NAMALWA (cell line): ENCODE results near the gene RABIF.
"Not testable (repeated sequence)": the region's sequence is repeated elsewhere in the genome, so short reads cannot be mapped to it uniquely, and the experiment has no call there.

Experiments
- DNase-seq: peaks from one replicate; pipeline ENCODE4 v3.0.0-alpha.2; 2015; ENCODE audit warnings: low spot score

RABIF gene

DNA sequence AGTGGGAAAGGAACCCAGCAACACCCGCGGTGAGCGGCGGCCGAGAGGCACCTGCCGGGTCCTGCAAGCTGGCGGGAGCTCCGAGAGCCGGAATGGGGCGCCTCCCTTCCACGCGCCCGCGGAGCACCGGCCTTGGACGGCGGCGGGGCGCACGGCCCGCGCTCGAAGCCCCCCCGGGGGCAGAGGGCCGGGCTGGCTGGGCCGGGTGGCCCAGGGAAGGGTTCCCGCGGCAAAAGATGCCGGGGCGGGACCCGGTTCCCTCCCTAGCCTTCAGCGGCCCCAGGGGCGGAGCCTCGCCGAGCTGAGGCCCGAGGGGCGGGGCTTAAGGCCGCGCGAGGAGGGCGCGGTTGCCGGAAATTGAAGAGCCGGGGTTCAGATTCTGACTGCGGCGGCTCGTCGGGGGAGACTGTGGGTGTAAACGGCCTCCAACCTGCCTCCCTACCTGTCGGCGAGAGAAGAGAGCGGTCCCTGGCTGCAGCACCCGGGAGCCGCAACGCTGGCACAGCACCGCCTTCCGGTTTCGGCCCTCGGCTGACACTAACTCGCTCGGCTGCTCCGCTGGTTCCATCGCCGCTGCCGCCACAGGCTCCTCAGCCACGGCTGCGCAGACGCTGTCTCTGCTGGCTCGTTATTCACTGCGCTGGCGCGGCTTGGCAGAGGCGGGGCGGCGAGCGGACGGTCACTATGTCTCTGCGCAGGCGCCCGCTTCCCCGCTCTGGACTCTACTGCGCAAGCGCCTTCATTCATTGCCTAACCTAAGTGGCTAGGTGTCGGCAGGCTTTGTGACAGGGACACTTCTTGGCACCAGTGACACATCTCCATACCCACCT, at the start of gene RABIF:
RABIF (minus strand) TSS at position 619 of the 830 bp plus-strand sequence; CDS start at position 568, 51 bp downstream.
- DNase-seq: peak; percentile 97

DNA sequence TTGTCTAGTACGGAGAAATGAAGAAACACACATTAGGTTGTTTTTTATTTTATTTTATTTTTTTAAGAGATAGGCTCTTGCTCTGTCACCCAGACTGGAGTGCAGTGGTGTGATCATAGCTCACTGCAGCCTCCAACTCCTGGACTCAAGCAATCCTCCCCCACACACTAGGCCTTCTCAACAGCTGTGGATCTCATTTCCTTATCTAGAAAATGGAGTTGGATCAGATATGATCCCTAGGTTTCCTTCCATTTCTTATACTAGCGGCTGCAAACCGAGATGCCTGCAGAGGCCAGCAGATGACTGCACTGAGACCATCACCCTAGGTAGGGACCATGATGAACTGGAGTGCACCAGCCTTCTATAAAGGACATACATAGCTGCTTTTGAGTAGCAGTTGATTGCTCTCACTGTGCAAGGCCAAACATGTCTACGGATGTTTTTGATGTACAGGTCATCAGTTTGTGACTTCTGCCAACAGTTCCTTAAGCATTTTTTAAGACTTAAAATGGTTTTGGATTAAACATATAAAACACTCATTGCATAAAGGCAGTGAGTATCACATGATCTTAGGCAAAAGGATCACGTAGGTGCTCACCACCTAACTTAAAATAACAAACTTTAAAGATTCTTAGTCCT, 49.5 kb upstream of the RABIF start:
- no peak for DNase-seq

DNA sequence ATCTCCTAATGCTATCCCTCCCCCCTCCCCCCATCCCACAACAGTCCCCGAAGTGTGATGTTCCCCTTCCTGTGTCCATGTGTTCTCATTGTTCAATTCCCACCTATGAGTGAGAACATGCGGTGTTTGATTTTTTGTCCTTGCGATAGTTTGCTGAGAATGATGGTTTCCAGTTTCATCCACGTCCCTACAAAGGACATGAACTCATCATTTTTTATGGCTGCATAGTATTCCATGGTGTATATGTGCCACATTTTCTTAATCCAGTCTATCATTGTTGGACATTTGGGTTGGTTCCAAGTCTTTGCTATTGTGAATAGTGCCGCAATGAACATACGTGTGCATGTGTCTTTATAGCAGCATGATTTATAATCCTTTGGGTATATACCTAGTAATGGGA, 47.5 kb upstream of the RABIF start:
- DNase-seq: not testable (repeated sequence)

DNA sequence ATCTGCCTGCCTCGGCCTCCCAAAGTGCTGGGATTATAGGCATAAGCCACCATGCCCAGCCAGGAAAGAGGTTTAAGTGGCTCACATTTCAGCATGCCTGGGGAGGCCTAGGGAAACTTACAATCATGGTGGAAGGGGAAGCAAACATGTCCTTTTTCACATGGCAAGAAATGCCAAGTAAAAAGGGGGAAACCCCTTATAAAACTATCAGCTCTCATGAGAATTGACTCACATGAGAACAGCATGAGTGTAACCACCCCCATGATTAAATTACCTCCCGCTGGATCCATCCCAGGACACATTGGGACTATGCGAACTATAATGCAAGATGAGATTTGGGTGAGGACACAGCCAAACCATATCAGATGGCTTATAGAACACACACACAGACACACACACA, 46.9 kb upstream of the RABIF start:
- DNase-seq: no peak

DNA sequence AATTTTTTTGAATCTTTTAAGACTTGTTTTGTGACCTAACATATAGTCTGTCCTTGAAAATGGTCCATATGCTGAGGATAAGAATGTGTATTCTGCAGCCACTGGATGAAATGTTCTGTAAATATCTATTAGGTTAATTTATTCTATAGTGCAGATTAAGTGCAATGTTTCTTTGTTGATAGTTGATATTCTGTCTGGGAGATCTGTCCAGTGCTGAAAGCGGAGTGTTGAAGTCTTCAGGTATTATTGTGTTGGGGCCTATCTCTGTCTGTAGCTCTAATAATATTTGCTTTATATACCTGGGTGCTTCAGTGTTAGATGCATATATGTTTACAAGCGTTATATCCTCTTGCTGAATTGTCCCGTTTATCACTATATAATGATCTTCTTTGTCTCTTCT, 45.8 kb upstream of the RABIF start:
- no peak for DNase-seq

DNA sequence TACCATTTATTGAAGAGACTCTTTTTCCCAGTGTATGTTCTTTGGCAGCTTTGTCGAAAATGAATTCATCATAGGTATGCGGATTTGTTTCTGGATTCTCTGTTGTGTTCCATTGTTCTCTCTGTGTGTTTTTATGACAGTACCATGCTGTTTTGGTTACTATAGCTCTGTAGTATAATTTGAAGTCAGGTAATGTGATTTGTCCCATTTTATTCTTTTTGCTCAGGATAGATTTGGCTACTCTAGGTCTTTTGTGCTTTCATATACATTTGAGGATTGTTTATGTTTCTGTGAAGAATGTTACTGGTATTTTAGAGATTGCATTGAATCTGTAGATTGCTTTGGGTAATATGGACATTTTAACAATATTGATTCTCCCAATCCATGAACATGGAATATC, 43.5 kb upstream of the RABIF start:
- no peak for DNase-seq

DNA sequence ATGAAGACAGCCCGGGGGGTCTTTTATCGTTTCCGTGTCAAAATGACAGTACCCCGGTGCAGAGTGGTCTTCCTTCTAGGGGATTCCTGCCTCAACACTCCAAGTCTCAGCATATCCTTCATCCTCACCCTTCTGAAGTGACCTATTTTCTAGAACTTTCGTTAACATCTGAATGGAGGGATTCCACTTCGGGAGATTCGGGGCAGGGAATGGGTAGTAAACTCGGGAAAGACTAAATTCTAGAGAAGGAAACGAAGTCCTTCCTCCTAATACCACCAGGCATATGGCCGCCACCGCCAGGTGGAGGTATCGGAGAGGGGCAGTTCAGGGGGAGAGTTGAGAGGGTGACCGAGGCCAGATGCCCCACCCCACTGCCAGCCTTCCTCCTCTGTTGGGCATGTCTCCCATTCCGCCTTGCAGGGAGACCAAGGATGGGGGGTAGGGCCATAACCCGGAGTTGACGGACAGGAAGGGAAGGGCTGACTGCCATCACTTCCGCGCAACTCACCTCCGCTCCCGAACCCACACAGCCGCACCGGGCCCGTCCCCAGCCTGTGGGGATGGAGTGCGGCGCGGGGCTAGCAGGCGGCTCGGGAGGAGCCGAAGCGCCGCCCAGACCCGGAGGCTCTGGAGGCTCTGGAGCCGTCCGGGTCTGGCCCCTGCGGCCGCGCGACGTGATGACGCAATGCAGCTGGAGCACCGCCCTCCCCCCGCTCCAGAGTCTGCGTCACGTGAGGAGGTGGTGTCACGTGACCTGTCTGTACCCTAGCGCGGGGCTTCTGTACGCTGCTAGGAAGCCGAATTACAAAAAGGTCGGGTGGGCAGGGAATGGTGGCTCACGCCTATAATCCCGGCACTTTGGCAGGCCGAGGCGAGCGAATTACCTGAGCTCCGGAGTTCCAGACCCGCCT, 37.9 kb upstream of the RABIF start, which contains the start of gene KLHL12:
KLHL12 (minus strand) TSS at position 654 of the 911 bp plus-strand sequence. CDS start 2,072 bp downstream, outside the sequence.
- DNase-seq: peak; percentile 96

DNA sequence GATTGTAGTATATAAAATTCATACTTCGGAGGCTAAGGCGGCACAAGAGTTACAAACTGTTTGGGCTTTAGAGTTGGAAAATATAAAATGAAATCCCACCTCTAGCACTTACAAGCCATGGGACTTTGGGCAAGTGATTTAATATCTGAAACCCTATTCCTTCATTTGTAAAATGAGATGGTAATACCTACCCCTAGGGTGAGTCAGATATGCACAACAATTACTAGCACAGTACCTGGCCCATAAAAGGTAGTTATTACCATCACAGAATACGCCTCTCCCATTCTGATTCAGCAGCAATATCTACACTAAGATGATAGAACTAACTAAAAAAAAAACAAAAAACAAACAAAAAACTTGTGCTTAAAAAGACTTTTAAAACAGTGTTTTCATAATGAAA, 34.6 kb upstream of the RABIF start:
- DNase-seq: no peak

DNA sequence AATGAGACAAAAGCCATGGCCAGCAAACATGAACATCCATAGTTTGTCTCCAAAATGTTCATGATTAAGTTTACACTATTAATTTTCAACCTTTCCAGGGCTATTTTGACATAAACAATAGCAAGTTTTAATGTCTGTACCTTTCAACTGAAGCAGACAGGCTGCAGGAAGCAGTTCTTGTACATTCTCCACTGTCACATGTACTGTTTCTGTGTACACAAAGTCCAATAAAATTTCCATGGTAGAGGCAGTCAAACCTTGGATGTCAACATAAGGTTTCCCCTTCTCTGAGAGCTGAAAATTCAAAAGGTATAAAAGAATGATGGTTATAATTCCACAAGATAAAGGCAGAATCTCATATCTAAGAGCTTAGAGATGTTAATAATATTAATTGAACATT, 30.7 kb upstream of the RABIF start:
- DNase-seq: no peak

DNA sequence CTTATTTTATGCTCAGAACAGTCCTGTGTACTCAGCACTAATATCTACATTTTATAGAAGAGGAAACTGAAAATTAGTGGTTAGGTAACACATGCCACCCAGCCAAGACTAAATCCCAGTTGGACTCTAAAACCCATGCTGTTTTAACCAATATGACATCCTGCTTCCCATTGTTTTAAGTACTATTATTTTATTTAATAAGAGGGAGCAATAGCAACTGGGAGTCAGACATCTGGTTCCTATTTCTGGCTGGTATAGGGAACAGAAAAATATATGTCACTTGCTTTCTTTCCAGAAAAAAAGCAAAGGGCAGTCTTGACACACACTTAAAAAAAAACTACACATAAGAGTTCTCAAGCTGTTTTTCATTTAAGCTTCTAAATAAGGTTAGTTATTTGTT, 26.2 kb upstream of the RABIF start:
- DNase-seq: no peak

DNA sequence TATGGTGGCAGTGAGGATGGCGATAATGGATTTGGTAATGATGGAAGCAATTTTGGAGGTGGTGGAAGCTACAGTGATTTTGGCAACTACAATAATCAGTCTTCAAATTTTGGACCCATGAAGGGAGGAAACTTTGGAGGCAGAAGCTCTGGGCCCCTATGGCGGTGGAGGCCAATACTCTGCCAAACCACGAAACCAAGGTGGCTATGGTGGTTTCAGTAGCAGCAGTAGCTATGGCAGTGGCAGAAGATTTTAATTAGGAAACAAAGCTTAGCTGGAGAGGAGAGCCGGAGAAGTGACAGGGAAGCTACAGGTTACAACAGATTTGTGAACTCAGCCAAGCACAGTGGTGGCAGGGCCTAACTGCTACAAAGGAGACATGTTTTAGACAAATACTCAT, 23.5 kb upstream of the RABIF start:
- not testable (repeated sequence) for DNase-seq

DNA sequence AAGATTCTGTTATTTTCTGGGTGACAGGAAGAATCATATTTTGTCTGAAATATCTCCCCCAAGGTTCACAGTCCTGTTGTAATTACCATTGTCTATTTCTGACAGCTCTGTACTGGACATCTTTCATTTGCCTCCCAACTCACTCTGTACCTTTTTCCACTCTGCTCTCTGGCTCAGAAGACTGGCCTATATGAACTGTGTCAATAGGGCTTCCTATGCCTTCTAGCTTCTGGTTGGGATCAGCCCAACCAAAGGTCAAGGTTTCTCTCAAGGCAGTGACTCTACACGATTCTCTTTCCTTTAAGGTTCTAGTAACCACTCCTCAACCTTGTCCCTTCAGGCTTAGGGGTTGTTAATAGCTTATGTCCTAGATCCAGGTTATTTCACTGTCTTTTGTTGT, 20.5 kb upstream of the RABIF start:
- DNase-seq: no peak

DNA sequence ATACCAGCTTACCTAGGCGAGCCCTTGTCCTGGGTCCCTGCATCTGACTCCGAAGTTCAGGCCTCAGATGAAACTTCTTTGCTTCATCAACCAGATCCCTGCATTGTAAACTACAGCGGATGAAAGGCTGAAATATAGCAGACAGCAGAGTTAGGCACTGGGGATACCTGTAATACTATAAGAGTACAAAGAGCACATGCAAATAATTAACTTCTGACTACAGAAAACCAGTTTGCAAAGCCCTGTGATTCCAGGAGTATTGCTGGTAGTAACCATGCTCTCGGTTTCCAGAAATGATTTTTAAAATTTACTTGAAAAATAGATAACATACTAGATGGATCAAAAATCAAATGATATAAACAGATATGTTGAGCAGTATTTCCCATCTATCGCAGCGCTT, 20.0 kb upstream of the RABIF start:
- DNase-seq: no peak

DNA sequence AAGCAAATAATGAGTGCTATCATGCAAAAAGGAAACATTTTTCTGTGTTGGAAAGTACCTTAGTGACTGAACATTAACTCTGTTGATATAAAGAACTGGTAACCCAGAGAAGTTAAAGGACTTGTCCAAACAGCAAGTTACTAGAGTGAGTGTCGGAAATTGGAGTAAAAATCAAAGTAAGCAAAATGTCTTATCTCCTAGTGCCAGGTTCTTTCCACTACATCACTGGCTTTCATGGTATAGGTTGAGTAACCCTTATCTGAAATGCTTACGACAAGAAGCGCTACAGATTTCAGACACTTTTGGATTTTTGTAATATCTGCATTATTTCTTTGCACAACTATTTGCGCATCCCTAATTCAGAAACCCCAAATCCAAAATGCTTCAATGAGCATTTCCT, 16.4 kb upstream of the RABIF start:
- DNase-seq: no peak

DNA sequence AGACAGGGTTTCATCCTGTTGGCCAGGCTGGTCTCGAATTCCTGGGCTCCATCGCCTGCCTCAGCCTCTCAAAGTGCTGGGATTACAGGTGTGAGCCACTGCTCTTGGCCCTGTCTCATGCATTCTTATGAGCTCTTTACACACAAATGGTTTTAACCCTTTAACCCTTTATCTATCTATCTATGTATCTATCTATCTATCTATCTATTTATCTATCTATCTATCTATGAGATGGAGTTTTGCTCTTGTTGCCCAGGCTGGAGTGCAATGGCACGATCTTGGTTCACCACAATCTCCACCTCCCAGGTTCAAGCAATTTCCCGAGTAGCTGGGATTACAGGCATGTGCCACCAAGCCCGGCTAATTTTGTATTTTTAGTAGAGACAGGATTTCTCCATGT, 14.9 kb upstream of the RABIF start:
- not testable (repeated sequence) for DNase-seq

DNA sequence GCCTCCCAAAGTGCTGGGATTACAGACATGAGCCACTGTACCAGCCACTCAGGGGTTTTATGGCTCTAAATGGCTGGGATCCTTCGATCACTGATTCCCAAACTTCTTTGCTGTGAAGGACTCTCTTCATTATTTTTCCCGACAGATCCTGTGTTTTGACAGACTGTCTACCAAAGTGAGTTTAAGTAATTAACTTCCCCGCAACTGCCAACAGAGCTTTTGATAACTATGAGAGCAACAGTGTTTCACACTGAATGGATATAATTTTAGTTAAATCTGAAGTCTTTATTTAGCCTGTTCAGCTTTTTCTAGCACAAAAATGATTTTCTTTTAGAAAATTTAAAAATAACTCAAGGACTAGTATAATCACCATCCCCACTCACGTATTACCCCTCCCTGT, 12.6 kb upstream of the RABIF start:
- DNase-seq: no peak

DNA sequence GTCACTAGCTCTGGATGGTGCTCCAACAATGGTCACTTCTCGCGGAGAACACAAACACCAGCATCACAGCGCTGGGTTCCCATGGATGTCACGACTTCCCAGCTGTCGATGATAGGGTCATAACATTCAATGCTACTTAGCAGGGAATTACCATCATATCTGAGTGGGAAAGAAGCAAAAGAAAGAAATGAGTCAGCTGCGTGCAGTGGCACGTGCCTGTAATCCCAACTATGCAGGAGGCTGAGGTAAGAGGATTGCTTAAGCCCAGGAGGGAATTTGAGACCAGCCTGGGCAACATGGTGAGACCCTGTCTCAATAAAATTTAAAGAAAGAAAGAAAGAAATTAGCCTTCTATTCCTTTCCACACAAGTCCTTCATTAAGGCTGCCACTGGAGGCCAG, 3.6 kb upstream of the RABIF start:
- no peak for DNase-seq

DNA sequence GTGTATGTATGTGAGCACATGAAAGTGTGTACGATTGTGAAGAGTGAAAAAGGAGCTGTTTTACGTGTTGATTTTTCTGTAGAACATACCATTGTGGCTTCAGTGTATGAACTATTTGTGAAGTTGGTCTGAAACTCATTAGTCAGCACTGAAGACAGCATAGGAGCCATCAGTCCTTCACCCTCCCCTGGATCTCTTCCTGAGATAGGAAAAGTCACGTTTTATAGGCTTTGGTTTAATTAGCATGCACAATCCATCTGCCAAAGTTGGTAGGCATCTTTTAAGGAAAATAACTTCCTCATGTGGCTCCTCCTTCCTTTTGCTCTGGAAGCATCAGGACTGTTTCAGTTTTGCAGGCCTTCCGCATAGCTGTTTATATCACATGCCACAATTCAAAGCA, 1.4 kb upstream of the RABIF start:
- no peak for DNase-seq

DNA sequence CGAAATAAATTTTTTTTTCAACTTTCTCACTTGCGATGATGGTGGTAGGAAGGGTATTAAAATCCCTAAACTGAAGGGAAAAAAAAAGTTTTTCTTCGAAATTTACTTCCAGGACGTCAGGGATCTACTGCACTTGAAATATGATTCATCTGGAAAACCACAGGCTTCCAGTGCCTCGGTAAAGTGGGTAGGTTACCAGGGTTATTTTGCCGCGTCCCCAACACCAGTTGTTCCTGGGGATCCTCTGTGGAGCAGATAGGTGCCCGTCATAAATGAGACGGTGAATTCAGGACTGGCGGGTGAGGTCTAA, 773 bp downstream of the RABIF start:
- no peak for DNase-seq

DNA sequence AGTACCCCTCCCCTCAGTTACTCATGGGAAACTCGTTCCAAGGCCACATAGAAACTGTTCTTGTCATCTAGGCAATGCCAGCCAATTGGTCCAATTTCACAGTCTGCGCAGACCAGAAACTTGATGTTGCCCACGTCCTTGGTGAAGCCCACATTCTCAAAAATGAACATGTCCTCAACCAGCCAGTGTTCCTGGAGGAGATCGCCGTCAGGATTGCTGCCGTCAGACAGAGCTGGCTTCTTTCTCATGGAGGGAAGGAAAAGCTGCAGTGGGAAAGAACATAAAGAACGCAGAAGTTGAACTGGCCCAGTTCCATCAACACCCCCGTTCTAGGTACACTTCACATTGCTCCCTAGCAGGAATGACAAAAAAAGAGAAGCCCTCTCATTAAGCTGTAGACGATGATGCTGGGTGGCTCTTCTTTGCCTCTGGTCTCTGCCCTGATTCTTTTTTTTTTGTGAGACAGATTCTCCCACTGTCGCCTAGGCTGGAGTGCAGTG, 7.9 kb downstream of the RABIF start:
- DNase-seq: no peak

DNA sequence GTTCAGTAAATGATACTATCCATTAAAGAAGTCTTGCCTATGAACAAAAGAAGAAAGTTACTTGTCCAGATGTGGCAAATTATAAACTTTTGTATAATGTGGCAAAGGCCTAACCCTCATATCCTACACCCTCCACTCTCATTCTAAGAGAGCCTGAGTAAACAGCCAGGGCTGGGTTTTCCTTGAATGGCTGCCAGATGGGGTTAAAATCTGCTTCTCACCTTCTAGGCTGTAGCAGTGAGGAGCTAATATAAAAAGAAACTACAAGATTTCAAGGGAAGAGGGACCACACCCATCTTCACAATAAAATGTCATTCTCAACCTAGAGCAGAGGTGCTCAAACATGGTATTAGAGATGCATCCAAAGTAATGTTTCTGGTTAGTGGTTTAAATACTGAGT, 8.9 kb downstream of the RABIF start:
- no peak for DNase-seq

DNA sequence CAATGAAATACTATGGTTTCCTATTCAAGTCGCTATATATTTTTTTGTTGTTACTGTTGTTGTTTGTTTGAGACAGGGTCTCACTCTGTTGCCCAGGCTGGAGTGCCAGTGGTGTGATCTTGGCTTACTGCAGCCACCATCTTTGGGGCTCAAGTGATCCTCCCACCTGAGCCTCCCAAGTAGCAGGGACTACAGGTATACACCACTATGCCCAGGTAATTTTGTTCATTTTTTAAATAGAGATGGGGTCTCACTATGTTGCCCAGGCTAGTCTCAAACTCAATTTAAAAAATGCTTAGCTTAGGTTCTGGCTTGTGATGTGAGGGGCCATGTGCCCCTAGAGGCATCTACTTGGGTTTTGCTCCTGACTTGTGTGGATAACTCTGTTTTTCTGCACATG, 9.8 kb downstream of the RABIF start:
- DNase-seq: no peak

DNA sequence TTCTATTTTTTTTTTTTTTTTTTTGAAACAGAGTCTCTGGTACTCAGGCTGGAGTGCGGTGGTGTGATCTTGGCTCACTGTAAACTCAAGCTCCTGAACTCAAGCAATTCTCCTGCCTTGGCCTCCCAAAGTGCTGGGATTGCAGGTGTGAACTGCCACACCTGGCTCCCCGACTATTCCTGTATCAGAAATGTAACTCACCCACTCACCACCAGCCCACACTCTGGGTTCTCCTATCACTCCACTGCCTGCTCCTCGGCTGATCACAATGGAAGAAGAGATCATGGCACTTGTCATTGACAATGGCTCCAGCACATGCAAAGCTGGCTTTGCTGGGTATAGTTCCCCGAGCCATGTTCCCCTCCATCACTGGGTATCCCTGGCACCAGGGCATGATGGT, 15.9 kb downstream of the RABIF start:
- DNase-seq: no peak
